Aorta (tissue), 4 donors: ENCODE results near the gene RAB9B. TPM values are rescaled to one million over a fixed set of nuclear protein-coding genes. Genes with fewer than 3 reads are reported as not detected.

Source experiments
- polyA plus RNA-seq, 2 donors: library from polyadenylated mRNA; stranded (reverse); fragments of 200-250 nt; gene quantifications; one replicate each; pipeline ENCODE4 v1.2.3, GENCODE V29; 2013
- total RNA-seq, 2 donors: library from RNA; stranded (reverse); fragmentation: NEBNext Ultra II Directional; extraction: Animal tissue kit (Norgen Biotek cat#: 25700); gene quantifications; one replicate each; pipeline ENCODE4 v1.2.1, GENCODE V29; 2021
- donor health status: healthy with polysubstance abuse.
- donor health status: Bipolar disorder and iron deficiency.
- donor health status: DM: no; HTN: no; CAD: no.
- donor health status: DM: yes; HTN: yes; CAD: no.

RAB9B gene
- total and polyA plus RNA-seq, 4 donors: 1.6 to 7.9 (median 5.8) TPM

Other genes starting within 250 kb of the RAB9B start
- gene TCEAL4, start 246.7 kb downstream of the RAB9B start, total RNA-seq: 100 to 1,000 TPM in 1 of 2 donors, 10 to 100 TPM in 1; 97.2 to 187 TPM
- 1,000 to 10,000 TPM; 1,036 to 1,452 TPM for gene TCEAL4, start 246.7 kb downstream of the RAB9B start, polyA plus RNA-seq
- gene TCEAL3, start 224.3 kb downstream of the RAB9B start, total RNA-seq: 10 to 100 TPM; 34.6 to 77.3 TPM
- 100 to 1,000 TPM; 249 to 392 TPM for gene TCEAL3, start 224.3 kb downstream of the RAB9B start, polyA plus RNA-seq
- 10 to 100 TPM; 37.0 to 73.9 TPM for gene TCEAL1, start 203.3 kb downstream of the RAB9B start, total RNA-seq
- gene TCEAL1, start 203.3 kb downstream of the RAB9B start, polyA plus RNA-seq: 100 to 1,000 TPM; 219 to 258 TPM
- 100 to 1,000 TPM; 214 to 399 TPM for gene MORF4L2, start 145.6 kb downstream of the RAB9B start, total RNA-seq
- 100 to 1,000 TPM; 651 to 791 TPM for gene MORF4L2, start 145.6 kb downstream of the RAB9B start, polyA plus RNA-seq
- gene TMEM31, start 121.3 kb downstream of the RAB9B start, total RNA-seq: not detected
- not detected for gene TMEM31, start 121.3 kb downstream of the RAB9B start, polyA plus RNA-seq
- 10 to 100 TPM in 1 of 2 donors, 1 to 10 TPM in 1; 7.7 to 21.3 TPM for gene PLP1, start 55.4 kb downstream of the RAB9B start, total RNA-seq
- under 1 TPM; 0.50 to 0.95 TPM for gene PLP1, start 55.4 kb downstream of the RAB9B start, polyA plus RNA-seq
- 1 to 10 TPM; 7.6 to 8.4 TPM for gene TMSB15B, start 130.4 kb upstream of the RAB9B start, total RNA-seq
- 10 to 100 TPM; 22.7 to 31.9 TPM for gene TMSB15B, start 130.4 kb upstream of the RAB9B start, polyA plus RNA-seq
- not detected for gene H2BW1, start 181.5 kb upstream of the RAB9B start, total RNA-seq
- not detected for gene H2BW1, start 181.5 kb upstream of the RAB9B start, polyA plus RNA-seq
- gene H2BW2, start 207.7 kb upstream of the RAB9B start, total RNA-seq: not detected
- gene H2BW2, start 207.7 kb upstream of the RAB9B start, polyA plus RNA-seq: not detected
- gene TMSB15C, start 244.0 kb upstream of the RAB9B start, total RNA-seq: 1 to 10 TPM; 5.1 to 5.4 TPM
- gene TMSB15C, start 244.0 kb upstream of the RAB9B start, polyA plus RNA-seq: 1 to 10 TPM; 1.3 to 3.5 TPM